Measurements from ENCODE around the gene ETS2.

The ETS2 gene

DNA sequence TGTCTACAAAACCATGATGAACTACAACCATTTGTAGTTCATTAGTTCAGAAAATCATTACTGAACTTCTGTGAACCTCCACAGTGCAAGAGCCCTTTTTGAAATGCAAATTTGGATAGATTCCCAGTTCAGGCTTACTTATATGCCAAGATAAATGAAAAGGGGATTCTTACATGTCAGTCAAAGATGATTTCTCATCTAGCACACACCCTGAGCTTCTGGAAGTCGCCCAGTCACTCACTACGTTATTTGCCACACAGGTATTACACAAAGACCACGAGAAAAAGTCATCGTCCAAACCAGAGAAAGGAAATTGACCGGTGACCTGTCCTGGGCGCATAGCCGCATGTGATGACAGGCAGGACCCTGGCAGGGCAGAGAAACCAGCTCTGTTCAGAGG lies 41.8 kb downstream of the ETS2 start:
- POLR2A ChIA-PET: no interaction called here

GRCh38 chr21:38848187-38848609 lies 42.5 kb downstream of the ETS2 start:
- CTCF ChIA-PET: no interaction called here
- DNase-seq (ENCODE audit: extremely low spot score): no peak
- TF ChIP-seq, protein P1, sequence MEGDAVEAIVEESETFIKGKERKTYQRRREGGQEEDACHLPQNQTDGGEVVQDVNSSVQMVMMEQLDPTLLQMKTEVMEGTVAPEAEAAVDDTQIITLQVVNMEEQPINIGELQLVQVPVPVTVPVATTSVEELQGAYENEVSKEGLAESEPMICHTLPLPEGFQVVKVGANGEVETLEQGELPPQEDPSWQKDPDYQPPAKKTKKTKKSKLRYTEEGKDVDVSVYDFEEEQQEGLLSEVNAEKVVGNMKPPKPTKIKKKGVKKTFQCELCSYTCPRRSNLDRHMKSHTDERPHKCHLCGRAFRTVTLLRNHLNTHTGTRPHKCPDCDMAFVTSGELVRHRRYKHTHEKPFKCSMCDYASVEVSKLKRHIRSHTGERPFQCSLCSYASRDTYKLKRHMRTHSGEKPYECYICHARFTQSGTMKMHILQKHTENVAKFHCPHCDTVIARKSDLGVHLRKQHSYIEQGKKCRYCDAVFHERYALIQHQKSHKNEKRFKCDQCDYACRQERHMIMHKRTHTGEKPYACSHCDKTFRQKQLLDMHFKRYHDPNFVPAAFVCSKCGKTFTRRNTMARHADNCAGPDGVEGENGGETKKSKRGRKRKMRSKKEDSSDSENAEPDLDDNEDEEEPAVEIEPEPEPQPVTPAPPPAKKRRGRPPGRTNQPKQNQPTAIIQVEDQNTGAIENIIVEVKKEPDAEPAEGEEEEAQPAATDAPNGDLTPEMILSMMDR (IDR thresholded peaks at IDR 0.05; ENCODE audit: control extremely low read depth, extremely low read depth, low read depth, missing control alignments): no peak
- POLR2A ChIA-PET: no interaction called here

More for the DNA sequence above, 41.8 kb downstream of the ETS2 start:
- DNase-seq (ENCODE audit: extremely low spot score): no peak
- CTCF ChIA-PET: no interaction called here
- TF ChIP-seq, protein P1 (IDR thresholded peaks at IDR 0.05; ENCODE audit: control extremely low read depth, extremely low read depth, low read depth, missing control alignments): no peak

DNA sequence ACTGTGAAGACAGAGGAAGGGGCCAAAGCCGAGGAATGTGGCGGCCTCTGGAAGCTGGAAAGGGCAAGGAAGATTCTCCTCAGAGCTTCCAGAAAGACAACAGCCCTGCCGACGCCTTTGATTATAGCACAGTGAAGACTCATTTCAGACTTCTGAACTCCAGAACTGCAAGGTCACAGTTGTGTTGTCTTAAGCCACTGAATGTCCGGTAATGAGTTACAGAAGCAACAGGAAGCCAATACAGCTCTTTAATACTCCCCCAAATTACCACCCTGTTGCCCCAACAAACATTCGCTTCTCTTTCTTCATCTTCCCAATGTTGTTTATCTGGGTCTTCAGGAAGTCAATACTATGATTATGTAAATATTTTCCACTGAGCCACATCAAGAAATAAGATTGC lies 44.0 kb downstream of the ETS2 start:
- POLR2A ChIA-PET: no interaction called here
- CTCF ChIA-PET: no interaction called here
- TF ChIP-seq, protein P1 (IDR thresholded peaks at IDR 0.05; ENCODE audit: control extremely low read depth, extremely low read depth, low read depth, missing control alignments): no peak
- DNase-seq (ENCODE audit: extremely low spot score): no peak

DNA sequence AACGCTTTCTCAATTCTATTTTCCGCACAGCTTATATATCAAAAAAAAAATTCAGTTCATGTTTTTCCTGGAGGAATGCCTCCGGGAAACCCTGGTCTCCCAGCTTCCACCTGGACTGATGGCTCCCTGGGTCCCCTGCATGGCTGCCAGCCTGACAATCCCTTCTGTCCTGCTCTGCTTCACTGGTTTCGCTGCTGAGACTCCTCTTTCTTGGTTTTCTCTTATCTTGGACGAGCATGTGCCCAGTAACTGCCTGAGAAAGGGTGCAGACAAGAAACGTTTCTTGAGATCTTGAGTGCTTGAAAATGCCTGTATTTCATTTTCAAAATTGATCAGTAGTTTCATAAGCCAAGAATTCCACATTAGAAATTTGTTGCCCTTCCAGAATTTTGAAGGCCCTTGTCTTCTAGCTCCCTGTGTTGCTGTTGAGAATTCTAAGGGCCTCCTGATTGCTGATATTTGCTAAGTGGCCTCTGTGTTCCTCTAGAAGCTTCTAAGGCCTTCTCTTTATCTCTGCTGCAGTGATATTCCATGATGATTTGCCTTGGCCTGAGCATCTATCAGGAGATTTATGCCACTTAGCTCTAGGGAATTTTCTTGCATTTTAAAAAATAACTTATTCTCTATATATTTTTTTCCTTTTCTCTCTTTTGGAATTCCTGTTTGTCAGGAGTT lies 44.7 kb downstream of the ETS2 start:
- CTCF ChIA-PET: no interaction called here
- DNase-seq (ENCODE audit: extremely low spot score): no peak
- TF ChIP-seq, protein P1 (IDR thresholded peaks at IDR 0.05; ENCODE audit: control extremely low read depth, extremely low read depth, low read depth, missing control alignments): no peak
- POLR2A ChIA-PET: no interaction called here

DNA sequence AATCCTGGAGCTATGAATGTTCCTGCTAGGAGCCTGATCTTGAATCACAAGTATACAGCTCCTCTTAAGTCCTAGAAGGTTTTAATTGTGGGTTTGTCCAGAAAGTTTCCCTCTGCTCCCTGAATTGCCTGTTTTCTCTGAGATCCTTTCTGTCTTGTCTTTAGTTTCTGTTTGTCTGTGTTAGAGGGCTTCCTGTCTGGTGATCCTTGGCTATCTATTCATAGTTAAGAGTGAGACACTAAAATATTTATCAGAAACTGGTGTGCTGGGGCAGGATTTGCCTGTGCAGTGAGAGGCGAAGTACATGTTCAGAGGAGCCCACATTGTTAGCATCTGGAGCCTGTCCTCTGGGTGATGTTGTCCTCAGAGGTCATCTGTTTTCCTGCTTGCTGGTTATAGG lies 45.4 kb downstream of the ETS2 start:
- DNase-seq (ENCODE audit: extremely low spot score): no peak
- TF ChIP-seq, protein P1 (IDR thresholded peaks at IDR 0.05; ENCODE audit: control extremely low read depth, extremely low read depth, low read depth, missing control alignments): no peak
- CTCF ChIA-PET: no interaction called here
- POLR2A ChIA-PET: no interaction called here

DNA sequence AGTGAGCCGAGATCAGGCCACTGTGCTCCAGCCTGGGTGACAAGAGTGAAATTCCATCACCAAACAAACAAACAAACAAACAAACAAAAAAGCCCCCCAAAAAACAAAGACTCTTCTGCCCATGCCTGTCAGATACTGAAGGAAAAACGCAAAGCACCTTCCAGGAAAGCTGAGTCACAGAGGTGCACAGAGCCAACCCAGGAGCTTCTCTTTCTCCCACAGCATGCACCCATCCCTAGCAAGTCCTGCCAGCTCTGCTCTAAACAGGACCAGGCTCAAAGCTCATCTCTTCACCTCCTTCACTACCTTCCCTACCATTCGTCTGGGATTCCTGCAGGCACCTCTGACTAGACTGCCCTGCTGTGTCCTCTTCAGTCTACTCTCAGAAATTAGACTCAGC lies 46.5 kb downstream of the ETS2 start:
- TF ChIP-seq, protein P1 (IDR thresholded peaks at IDR 0.05; ENCODE audit: control extremely low read depth, extremely low read depth, low read depth, missing control alignments): no peak
- ChIA-PET POLR2A (interaction anchor here (0.6 kb wide), 1 partner anchor 456 kb away, joined by 7 read pairs; no protein-coding TSS in a partner anchor), CTCF (interaction anchor here (1.5 kb wide), 1 partner anchor 9 kb away, joined by 5 read pairs; no protein-coding TSS in a partner anchor)
- no peak for DNase-seq (ENCODE audit: extremely low spot score)

All from GM10248 (cell line).